H9 (cell line): ENCODE measurements around the gene MEPCE. TPM values are rescaled to one million over a fixed set of nuclear protein-coding genes. Genes with fewer than 3 reads are reported as not detected.

Source experiments
- DNase-seq: peaks from one replicate; pipeline ENCODE4 v3.0.0-alpha.2; 2017
- H2AFZ ChIP-seq: one replicate; pipeline ENCODE4 v1.6.1; 2013; ENCODE audit warnings: mild to moderate bottlenecking, low read length, control low read depth, moderate library complexity
- H2AK5ac ChIP-seq: 2 replicates; pipeline ENCODE4 v1.6.1; 2013; ENCODE audit warnings: low read length, control low read depth, mixed read lengths; ENCODE audit not compliant: insufficient read length
- H2BK120ac ChIP-seq: one replicate; pipeline ENCODE4 v1.6.1; 2013; ENCODE audit warnings: low read depth, mild to moderate bottlenecking, low read length, control low read depth, inconsistent platforms; ENCODE audit not compliant: poor library complexity, severe bottlenecking
- H2BK12ac ChIP-seq: 2 replicates; pipeline ENCODE4 v1.6.1; 2013; ENCODE audit warnings: low read length, control low read depth, mixed read lengths, low read depth; ENCODE audit not compliant: insufficient read length
- H2BK15ac ChIP-seq: 2 replicates; pipeline ENCODE4 v1.6.1; 2013; ENCODE audit warnings: low read depth, low read length, control low read depth
- H2BK20ac ChIP-seq: one replicate; pipeline ENCODE4 v1.6.1; 2013; ENCODE audit warnings: low read depth, mild to moderate bottlenecking, low read length, control low read depth, inconsistent platforms; ENCODE audit not compliant: poor library complexity, severe bottlenecking
- H2BK5ac ChIP-seq: 2 replicates; pipeline ENCODE4 v1.6.1; 2013; ENCODE audit warnings: low read length, control low read depth, mixed read lengths; ENCODE audit not compliant: insufficient read length
- H3K14ac ChIP-seq: 2 replicates; pipeline ENCODE4 v1.6.1; 2013; ENCODE audit warnings: low read length, control low read depth; ENCODE audit not compliant: insufficient read depth
- H3K18ac ChIP-seq: 2 replicates; pipeline ENCODE4 v1.6.1; 2013; ENCODE audit warnings: low read depth, mild to moderate bottlenecking, mixed read lengths, low read length, control low read depth; ENCODE audit not compliant: insufficient read length
- H3K23ac ChIP-seq: 2 replicates; pipeline ENCODE4 v1.6.1; 2013; ENCODE audit warnings: low read length, control low read depth, mixed read lengths, low read depth; ENCODE audit not compliant: insufficient read length
- H3K23me2 ChIP-seq: 2 replicates; pipeline ENCODE4 v1.6.1; 2013; ENCODE audit warnings: low read depth, mild to moderate bottlenecking, mixed read lengths, low read length, control low read depth; ENCODE audit not compliant: insufficient read length, poor library complexity, severe bottlenecking
- H3K27ac ChIP-seq: 2 replicates; pipeline ENCODE4 v1.5.1; 2013; ENCODE audit warnings: low read length, control low read depth, mixed read lengths, low read depth; ENCODE audit not compliant: insufficient read length
- H3K27me3 ChIP-seq: 2 replicates; pipeline ENCODE4 v1.6.1; 2013; ENCODE audit warnings: low read length, control low read depth, inconsistent platforms; ENCODE audit not compliant: insufficient read depth
- H3K4ac ChIP-seq: 2 replicates; pipeline ENCODE4 v1.6.1; 2013; ENCODE audit warnings: low read depth, mild to moderate bottlenecking, control low read depth, inconsistent platforms, low read length, moderate library complexity
- H3K4me1 ChIP-seq: 2 replicates; pipeline ENCODE4 v1.6.1; 2013; ENCODE audit warnings: low read length, control low read depth, inconsistent platforms; ENCODE audit not compliant: insufficient read depth
- H3K4me2 ChIP-seq: 2 replicates; pipeline ENCODE4 v1.6.1; 2013; ENCODE audit warnings: low read length, control low read depth, mixed read lengths; ENCODE audit not compliant: insufficient read length, insufficient read depth
- H3K56ac ChIP-seq: 2 replicates; pipeline ENCODE4 v1.6.1; 2013; ENCODE audit warnings: low read depth, mild to moderate bottlenecking, mixed read lengths, low read length, control low read depth; ENCODE audit not compliant: insufficient read length
- H3K79me1 ChIP-seq: 2 replicates; pipeline ENCODE4 v1.6.1; 2013; ENCODE audit warnings: low read depth, mild to moderate bottlenecking, moderate library complexity, low read length, control low read depth, inconsistent platforms; ENCODE audit not compliant: insufficient read depth, poor library complexity, severe bottlenecking
- H3K79me2 ChIP-seq: 2 replicates; pipeline ENCODE4 v1.6.1; 2013; ENCODE audit warnings: low read length, control low read depth, inconsistent platforms; ENCODE audit not compliant: insufficient read depth
- H3K9ac ChIP-seq: 2 replicates; pipeline ENCODE4 v1.6.1; 2013; ENCODE audit warnings: low read length, control low read depth, mixed read lengths; ENCODE audit not compliant: insufficient read length; ENCODE audit errors: extremely low read depth
- H3K9me3 ChIP-seq: one replicate; pipeline ENCODE4 v1.6.1; 2013; ENCODE audit warnings: low read depth, low read length, inconsistent platforms; ENCODE audit not compliant: control insufficient read depth
- H3T11ph ChIP-seq: one replicate; pipeline ENCODE4 v1.6.1; 2013; ENCODE audit warnings: mild to moderate bottlenecking, low read length, control low read depth, inconsistent platforms
- H4K20me1 ChIP-seq: one replicate; pipeline ENCODE4 v1.6.1; 2013; ENCODE audit not compliant: control insufficient read depth, insufficient read length, insufficient read depth
- H4K5ac ChIP-seq: 2 replicates; pipeline ENCODE4 v1.6.1; 2013; ENCODE audit warnings: low read depth, mild to moderate bottlenecking, mixed read lengths, low read length, control low read depth; ENCODE audit not compliant: insufficient read length
- H4K8ac ChIP-seq: replicated peaks from 2 replicates; pipeline ENCODE4 v1.6.1; 2013; ENCODE audit warnings: low read length, control low read depth, mixed read lengths, low read depth; ENCODE audit not compliant: insufficient read length
- H4K91ac ChIP-seq: 2 replicates; pipeline ENCODE4 v1.6.1; 2013; ENCODE audit warnings: low read depth, mild to moderate bottlenecking, moderate library complexity, mixed read lengths, low read length, control low read depth; ENCODE audit not compliant: insufficient read length
- H3K27ac Mint-ChIP-seq, 3 experiments: 2 replicates in 2 of 3; 3 replicates in 1 of 3; pipeline ENCODE4 v1.8.0; 2020 to 2021; ENCODE audit warnings: mixed read lengths in 3 of 3, mild to moderate bottlenecking in 1 of 3, moderate library complexity in 1 of 3
- H3K27me3 Mint-ChIP-seq: 2 replicates; pipeline ENCODE4 v1.8.0; 2021; ENCODE audit warnings: low read depth, mild to moderate bottlenecking, moderate library complexity, mixed read lengths
- H3K36me3 Mint-ChIP-seq, 3 experiments: 2 replicates in 2 of 3; 3 replicates in 1 of 3; pipeline ENCODE4 v1.8.0; 2020 to 2021; ENCODE audit warnings: low read depth in 3 of 3, mixed read lengths in 3 of 3; ENCODE audit not compliant: insufficient read depth in 1 of 3
- H3K4me1 Mint-ChIP-seq, 2 experiments: 2 replicates each; pipeline ENCODE4 v1.8.0; 2020; ENCODE audit warnings: mixed read lengths in 2 of 2
- H3K4me3 Mint-ChIP-seq, 2 experiments: 2 replicates in 1 of 2; 3 replicates in 1 of 2; pipeline ENCODE4 v1.8.0; 2020 to 2021; ENCODE audit warnings: mild to moderate bottlenecking in 2 of 2, mixed read lengths in 2 of 2, moderate library complexity in 1 of 2
- H3K9me3 Mint-ChIP-seq, 2 experiments: 2 replicates in 1 of 2; 3 replicates in 1 of 2; pipeline ENCODE4 v1.8.0; 2020; ENCODE audit warnings: mild to moderate bottlenecking in 2 of 2, mixed read lengths in 2 of 2, moderate library complexity in 1 of 2
- WGBS: extraction: QIAGEN DNeasy Blood & Tissue Kit; methylation state at CpG from one replicate; pipeline ENCODE4 v1.1.7; 2013; ENCODE audit warnings: missing lambda C conversion rate, low lambda C conversion rate, mixed read lengths; ENCODE audit not compliant: insufficient read length; ENCODE audit errors: extremely low coverage; 5-methylcytosine and 5-hydroxymethylcytosine counted together
- total RNA-seq: library from RNA; stranded (reverse); gene quantifications from 2 replicates; pipeline ENCODE4 v1.2.1, GENCODE V29; 2021
- TF ChIP-seq, protein P1 (sequence below): fragments of 200-600 bp; sonication (generic); conservative IDR thresholded peaks from 3 replicates; pipeline ENCODE4 v1.8.0; 2021; ENCODE audit warnings: antibody characterized with exemption, mild to moderate bottlenecking

The MEPCE gene
- total RNA-seq, 1 experiment from 2014 or later = 68.0 TPM

DNA sequence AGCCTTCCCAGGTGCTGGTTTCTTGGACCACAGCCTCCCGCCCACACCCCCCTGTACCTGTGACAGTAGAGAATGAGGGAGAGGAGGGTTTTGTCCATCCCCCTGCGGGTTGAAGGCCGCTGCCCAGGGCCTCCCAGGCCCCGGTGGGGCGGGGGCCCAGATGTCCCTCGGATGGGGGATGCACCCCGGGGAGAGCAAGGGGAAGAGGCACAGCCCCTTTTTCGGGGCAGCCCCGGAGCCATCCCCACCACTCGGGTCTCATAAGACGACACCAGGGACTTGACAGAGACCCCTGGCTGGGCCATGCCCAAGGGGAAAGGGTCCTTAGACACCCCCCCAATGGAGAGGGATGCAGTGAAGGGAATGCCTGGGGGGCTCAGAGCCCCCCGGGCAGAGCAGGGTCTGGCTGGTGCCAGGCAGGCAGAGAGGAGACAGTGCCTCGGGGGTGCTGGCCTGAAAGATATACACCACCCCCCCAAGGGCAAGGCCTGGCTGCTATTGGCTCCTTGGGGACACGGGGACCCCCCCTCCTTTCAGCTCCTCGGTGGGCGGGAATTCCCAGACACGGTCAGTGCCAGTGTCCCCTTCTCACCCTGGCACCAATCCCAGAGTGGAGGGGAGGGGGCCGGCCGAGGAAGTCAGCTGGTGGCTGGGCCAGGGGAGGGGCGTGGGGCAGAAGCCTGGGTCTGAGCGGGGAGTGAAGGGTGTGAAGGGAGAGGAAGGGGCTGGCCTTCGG is 38.2 kb downstream of the MEPCE start:
- no peaks in the 10 kb centered on the region for H3K9me3 Mint-ChIP-seq
- H2AFZ ChIP-seq = no peak overlapping the region
- H3K27me3 ChIP-seq = no peaks in the 10 kb centered on the region
- no peak overlapping the region for H2BK20ac ChIP-seq
- H3K56ac ChIP-seq = no peak overlapping the region
- DNase-seq = no peak
- TF ChIP-seq, protein P1, sequence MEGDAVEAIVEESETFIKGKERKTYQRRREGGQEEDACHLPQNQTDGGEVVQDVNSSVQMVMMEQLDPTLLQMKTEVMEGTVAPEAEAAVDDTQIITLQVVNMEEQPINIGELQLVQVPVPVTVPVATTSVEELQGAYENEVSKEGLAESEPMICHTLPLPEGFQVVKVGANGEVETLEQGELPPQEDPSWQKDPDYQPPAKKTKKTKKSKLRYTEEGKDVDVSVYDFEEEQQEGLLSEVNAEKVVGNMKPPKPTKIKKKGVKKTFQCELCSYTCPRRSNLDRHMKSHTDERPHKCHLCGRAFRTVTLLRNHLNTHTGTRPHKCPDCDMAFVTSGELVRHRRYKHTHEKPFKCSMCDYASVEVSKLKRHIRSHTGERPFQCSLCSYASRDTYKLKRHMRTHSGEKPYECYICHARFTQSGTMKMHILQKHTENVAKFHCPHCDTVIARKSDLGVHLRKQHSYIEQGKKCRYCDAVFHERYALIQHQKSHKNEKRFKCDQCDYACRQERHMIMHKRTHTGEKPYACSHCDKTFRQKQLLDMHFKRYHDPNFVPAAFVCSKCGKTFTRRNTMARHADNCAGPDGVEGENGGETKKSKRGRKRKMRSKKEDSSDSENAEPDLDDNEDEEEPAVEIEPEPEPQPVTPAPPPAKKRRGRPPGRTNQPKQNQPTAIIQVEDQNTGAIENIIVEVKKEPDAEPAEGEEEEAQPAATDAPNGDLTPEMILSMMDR = no peak
- peaks cover 10 to 19% of the 10 kb centered on the region in 2 experiments for H3K4me1 Mint-ChIP-seq
- H2BK120ac ChIP-seq = no peak overlapping the region
- no CpG with 5 or more reads among the region's 22 CpGs for WGBS
- no peak overlapping the region for H4K5ac ChIP-seq
- H3K79me2 ChIP-seq = no peaks in the 10 kb centered on the region
- peaks cover 7% of the 10 kb centered on the region for H3K27me3 Mint-ChIP-seq
- no peaks in the 10 kb centered on the region for H3K4me1 ChIP-seq
- no peak overlapping the region for H2BK5ac ChIP-seq
- H3K4ac ChIP-seq = no peak overlapping the region
- H4K20me1 ChIP-seq = peaks cover 4% of the 10 kb centered on the region
- H4K8ac ChIP-seq = no peak overlapping the region
- H3K23me2 ChIP-seq = no peaks in the 10 kb centered on the region
- H2BK12ac ChIP-seq = no peak overlapping the region
- H3K27ac Mint-ChIP-seq = peak overlapping the region in 1 of 3 experiments; percentile 62; a peak in 1 of 7 replicates
- H3K27ac ChIP-seq = no peak overlapping the region
- H4K91ac ChIP-seq = no peak overlapping the region
- no peak overlapping the region for H2AK5ac ChIP-seq
- no peak overlapping the region for H3K9ac ChIP-seq
- no peak overlapping the region for H3K14ac ChIP-seq
- H3T11ph ChIP-seq = no peak overlapping the region
- no peak overlapping the region for H3K18ac ChIP-seq
- H3K23ac ChIP-seq = no peak overlapping the region
- H3K36me3 Mint-ChIP-seq = peaks cover 0 to 3% (median 0%) of the 10 kb centered on the region in 3 experiments; a peak in 1 of 7 replicates
- no peaks in the 10 kb centered on the region for H3K79me1 ChIP-seq
- no peak overlapping the region for H2BK15ac ChIP-seq
- H3K4me3 Mint-ChIP-seq = no peak overlapping the region
- H3K4me2 ChIP-seq = no peak overlapping the region
- H3K9me3 ChIP-seq = no peaks in the 10 kb centered on the region
